NCI-H748 treated with DMSO at 0.1 percent for 48 hours (cell line): ENCODE data around the gene TWNK.

Experiments used
- DNase-seq: peaks from one replicate; lab custom pipeline; 2025; lab: John Stamatoyannopoulos, UW

The TWNK gene

DNA sequence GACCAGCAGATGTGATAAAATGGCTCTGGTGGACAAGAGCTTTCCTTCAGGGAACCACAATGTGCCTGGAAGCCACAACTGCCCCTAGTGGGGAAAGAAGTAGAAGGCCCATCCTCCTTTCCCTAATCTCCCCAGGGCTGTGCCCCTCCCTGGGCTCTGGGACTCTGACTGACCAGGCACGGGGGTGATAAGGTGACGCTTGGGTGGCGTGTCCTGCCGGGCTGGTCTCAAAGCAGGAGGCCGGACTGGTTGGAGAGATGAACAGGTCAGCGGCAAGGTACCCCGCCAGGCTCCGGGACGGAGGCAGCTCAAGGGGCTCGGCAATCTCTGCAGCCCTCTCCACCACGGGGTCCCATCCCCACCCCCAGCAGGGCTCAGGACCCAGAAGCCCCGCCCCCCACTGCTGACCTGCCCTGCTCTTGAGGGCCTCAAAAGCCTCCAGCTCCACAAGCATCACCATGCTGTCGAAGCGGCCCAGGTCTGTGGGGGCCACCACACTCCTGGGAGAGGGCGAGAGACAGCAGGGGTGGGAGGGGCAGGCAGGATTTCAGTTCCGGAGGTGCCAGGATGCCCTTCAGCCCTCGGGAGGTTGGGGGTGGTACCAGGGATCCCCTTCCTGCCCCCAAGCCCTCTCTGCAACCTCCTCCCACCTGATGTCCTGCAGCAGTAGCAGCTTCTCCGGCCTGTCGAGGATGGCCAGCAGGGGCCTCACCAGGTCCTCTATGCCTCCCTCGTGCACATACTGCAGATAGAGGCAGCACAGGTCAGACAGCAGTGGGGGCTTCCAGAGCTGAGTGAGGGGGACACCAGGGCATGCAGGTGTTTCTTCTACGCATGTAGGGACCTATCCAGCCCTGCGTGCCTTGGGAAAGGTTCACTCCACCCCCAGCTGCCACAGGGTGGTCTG is 24.4 kb downstream of the TWNK start:
- no peak for DNase-seq

DNA sequence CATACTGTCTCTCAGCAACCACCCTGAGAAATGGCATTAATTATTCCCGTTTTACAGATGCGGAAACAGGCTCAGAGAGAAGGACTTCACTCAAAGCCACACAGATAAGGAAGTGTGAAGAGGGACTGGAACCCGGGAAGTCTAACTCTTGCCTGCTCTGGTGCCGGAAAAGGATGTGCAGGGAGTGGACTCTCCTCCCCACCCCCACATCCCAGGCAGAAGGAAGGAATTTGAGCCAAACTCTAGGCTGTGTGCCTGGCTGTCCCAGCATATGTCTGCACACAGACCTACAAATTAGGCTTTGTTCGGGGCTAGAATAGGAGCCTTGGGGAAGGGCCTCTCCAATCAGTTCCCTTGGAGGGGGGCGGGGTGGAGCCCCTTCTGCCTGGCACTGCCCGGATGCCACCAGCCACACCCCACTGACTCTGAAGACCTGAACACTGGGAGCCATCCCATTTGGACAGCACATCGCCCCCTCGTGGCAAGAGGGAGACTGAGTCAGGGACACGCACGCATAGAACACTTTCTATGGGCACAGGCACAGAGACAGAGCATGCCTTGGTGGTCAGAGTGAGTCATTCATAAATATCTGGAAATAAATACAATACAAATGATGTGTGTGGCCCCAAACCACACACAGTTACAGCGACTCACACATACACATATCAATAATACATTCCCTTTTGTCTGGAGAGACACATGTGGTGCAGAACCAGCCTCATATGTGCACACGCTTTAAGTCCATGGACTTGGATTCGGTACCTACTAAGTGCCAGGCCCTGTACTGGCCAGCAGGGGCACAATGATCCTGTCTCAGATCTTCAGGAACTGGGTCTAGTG is 25.4 kb downstream of the TWNK start:
- DNase-seq = peak; percentile 71

DNA sequence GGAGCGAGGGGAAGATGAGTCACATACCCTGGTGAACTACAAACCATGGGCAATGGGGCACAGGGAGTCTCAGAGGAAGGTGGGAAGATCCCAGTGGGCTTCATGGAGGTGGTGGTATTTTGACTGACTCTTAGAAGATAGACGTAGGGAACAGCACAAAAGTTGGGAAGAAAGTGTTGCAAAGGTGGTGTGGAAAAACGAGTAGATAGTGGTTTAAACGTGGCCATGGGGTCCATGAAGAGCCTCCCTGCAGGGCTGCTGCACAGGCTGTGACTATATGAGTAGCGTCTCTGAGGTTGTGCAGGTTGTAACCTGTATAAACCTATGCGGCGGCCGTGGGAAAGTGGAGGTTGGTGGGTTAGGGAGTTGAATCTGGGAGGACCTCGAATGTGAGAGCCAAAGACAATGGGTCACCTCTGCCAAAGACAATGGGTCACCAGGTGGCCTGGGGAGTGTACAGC is 26.1 kb downstream of the TWNK start:
- no peak for DNase-seq

DNA sequence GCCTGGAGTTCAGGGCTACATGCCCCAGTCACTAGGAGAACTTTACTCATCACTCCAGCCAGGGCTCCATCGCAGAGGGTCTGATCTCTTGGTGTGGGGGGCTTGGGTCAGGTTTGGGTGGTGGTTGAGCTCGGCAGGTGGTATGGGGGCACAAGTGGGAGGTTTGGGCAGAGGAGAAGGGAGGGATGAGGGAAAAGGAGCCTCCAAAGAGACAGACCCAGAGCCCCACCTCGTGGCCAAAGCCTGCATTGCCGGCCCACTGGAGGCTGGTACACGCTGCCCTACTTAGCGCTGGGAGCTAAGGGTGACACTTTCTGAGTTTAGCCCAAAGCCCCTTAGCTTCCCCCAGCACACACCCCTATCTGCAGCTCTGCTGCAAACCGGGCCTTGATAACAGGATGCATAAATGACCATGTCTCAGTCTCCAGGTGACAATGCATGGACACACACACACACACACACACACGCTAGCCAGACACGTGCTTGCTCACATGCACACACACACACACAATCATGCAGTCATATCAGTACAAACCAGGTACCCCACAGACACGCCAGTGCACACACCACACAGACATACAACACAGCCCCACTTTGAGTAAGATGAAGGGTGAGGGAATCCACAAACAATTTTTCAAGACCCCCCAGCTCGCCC is 27.0 kb downstream of the TWNK start:
- peak; percentile 9 for DNase-seq

DNA sequence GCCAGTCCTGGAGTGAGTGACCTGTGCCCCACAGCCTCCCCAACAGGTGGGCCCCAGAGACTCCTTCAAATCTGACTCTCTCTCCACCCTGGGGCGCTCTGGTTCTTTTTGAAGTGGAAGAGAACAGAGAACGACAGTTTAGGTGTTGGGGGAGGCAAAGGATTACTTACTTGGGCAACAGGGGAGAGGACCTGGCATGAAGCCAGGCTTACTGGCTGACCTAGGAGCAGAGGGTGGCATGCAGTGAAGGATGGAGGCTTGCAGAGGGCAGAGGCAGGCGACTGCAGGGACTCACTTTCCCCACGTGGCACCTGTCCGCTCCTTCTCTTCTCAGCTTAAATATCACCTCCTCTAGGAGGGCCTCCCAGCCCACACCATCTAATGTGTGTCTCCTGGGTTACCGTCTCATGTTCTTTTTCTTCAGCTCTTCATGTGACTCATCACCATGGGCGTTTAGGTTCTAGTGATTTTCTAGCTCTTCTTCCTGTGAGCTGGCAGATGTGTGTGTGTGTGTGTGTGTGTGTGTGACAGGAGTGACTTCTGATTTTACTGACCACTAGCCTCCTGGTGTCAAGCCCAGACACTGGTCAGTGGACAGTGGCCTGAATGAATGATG is 27.7 kb downstream of the TWNK start:
- DNase-seq = no peak

DNA sequence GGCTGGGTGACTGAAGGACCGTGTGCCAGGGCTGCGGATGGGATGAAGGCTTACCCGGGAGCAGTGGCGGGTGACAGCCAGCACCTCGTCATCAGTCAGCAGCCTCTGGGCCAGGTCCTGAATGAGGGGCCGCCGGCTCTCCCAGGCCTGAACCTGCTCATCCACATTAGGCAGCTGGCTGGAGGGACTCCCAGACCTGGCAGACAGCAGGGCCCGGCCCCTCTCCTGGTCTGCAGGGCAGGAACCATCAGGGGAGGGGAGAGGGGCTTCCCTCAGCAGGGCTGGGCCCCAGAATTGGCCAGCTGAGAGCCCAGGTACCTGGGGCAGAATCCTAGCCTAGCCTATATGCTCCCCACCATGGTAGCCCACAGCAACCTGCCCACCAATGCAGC is 28.2 kb downstream of the TWNK start:
- no peak for DNase-seq

DNA sequence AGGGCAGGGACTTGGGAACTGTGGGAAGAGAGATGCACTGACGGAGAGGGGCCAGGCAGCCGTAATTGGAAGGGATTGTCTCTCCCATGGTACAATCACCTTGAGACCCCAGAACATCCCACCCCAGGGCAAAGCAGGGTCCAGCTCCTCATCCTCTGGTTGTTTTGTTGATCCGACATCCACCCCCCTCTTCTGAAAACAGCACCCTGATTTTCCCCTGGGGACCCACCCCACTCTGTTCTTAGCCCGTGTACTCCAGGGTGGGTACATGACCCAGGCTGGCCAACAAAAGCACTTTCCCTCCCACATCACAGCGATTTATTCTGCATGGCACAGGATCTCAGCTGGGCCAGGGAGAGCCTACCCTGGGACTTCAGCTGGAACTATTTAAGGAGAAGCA is 29.5 kb downstream of the TWNK start:
- DNase-seq = no peak

DNA sequence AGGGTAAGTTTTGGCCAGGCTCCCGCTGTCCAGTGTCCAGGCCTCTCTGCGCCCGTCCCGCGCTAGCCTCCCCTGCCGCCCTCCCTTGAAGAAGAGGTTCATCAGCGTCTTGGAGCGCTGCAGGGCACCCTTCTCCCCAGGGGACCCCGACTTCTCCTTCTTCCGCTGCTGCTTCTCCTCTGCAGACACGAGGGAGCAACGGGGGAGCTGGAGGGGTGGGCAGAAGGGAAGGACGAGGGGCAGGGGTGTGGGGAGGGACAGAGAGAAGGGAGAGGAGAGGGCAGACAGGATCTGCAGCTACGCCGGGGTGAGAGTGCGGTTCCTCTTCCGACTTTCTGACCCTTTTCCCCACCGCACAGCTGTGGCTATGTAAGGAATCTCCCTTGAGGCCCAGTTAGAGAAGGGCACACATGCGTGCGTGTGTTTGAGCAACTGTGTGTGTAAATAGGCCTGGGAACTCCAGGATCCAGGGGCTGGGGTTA is 30.8 kb downstream of the TWNK start:
- no peak for DNase-seq

DNA sequence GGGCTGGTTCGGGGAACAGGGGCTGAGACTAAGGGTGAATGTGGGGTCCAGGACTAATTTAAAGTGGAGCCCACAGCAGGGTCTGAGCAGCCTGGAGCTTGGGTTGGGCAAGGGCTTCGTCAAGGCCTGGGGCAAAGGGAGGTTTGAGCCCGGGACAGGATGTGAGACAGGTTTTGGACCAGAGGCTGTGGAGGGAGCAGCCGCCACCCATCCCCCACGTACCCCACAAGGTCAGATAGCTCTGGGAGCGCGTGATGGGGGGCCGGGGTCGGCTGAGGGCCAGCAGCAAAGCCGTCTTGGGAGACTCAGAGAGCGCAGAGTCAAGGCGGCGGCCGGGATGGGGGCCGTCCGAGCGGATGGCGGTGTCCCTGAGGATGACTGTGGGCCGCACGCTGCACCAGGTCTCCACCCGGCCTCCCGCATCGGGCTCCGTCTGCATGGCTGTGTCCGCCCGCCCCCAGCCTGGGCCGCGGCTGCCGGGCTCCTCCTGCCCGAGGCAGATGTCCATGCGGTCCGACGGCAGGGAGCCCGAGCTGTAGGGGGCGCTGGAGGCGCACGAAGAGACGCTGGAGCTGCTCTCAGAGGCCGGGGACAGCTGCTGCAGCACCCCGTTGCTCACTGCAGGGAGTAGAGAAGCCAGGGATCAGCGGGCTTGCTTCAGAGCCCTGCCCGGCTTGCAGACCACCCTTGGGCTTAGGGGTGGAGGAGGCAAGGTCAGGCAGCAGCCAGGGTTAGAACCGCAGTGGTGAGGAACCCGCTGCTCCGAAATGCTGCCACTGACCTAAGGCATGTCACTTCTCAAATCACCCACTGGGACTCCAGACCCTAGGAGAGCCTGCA is 31.5 kb downstream of the TWNK start:
- DNase-seq = peak; percentile 44

DNA sequence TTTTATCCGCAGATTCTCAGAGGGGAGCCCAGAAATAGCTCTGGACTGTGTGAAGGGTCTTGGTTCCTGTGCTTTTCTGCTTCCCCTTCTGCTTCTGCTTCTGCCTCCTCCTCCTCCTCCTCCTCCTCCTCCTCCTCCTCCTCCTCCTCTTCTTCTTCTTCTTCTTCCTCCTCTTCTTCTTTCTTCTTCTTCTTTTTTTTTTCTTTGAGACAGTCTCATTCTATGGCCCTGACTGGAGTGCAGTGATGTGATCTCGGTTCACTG is 32.0 kb downstream of the TWNK start:
- no peak for DNase-seq

DNA sequence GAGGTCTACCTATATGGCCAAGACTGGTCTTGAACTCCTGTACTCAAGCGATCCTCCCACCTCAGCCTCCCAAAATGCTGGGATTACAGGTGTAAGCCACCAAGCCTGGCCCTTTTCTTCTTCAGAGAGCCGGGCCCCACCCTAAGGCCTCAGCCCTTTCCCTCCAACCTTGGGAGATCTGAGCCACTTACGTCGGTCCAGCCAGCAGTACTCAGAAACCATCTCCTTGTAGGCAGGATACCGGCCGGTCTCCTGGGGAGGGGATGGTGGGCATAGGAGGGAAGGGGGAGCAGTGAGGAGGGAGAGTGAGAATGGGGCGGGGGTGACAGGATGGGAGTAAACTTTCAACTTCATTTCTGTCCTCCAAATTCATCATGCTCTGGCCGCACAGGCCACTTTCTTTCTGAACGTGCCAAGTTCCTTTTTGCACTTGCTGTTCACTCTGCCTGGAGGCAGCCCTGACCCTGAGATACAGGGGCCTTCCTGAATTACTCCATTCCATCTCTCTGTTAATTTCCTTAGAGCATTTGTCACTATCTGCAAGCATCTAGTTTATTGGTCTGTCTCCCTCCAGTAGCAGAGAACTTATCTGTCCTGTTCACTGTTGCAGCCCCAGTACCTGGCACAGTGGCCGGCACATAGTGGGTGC is 33.2 kb downstream of the TWNK start:
- no peak for DNase-seq

DNA sequence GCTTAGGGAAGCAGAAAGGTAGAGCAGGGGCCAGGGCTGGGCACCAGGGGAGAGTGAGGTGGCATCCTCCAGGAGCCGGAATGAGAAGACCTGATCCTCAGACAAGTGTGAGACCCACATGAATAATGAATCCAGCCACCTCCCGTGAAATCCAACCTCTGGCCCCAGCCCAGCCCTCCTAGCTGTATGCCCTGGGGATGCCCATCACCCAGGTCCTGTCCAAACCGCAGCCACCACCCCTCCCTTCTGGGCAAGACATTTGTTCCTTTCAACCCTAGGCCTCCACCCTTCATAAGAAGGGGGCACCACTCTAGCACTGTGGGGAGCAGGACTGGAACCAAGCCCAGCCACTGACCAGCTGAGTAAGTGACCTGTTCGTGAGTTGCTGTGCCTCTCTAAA is 33.9 kb downstream of the TWNK start:
- no peak for DNase-seq

DNA sequence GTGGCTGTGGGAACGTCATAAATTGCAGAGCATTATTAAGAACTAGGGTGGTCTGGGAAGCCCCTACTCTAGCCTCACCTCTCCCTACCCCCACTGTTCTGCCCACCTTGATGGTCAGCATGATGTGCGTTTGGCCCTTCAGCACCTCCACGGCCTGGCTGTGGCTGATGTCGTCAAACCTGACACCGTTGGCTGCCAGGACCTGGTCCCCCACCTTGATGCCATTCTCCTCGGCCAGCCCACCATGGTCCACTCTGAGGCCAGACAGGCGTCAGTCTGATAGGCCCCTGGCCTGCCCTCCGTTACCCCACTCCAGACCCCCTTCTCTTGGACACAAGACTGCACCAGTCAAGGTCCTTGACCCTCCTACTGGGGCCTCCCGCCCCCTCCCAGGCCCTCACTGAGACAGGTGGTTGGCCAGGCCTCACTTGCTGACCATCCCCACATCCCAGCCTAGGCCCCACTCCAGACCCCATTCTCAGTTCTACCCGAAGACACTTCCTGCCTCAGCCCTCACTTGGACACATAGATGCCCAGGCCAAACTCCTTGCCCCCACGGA is 34.4 kb downstream of the TWNK start:
- no peak for DNase-seq

DNA sequence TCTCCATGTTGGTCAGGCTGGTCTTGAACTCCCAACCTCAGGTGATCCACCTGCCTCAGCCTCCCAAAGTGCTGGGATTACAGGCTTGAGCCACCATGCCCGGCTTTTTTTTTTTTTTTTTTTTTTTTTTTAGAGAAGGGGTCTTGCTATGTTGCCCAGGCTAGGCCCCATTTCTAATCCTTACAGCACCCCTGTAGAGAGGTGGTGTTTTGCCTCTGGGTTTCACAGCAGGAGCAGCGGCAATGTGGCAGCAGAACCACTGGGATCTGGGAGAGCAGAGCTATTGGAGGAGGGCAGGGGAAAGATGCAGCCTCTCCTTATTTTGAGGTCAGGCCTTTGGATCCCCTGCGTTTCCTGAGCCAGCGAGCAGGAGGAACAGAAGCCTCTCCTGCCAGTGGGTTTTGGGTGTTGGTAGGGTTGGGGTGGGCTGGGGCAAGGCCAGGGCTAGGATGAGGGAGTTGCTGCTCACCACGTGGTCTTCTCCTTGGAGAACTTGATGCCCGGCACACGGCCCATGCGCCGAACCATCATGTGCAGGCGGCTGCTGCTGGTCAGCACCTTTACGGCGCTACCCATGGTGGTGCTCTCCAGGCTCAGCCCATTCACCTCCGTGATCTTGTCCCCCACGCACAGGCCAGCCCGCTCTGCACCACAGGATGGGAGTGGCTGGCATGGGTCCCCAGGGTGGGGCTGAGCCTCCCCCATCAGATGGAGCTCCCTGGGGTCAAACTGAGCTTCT is 35.8 kb downstream of the TWNK start:
- no peak for DNase-seq

DNA sequence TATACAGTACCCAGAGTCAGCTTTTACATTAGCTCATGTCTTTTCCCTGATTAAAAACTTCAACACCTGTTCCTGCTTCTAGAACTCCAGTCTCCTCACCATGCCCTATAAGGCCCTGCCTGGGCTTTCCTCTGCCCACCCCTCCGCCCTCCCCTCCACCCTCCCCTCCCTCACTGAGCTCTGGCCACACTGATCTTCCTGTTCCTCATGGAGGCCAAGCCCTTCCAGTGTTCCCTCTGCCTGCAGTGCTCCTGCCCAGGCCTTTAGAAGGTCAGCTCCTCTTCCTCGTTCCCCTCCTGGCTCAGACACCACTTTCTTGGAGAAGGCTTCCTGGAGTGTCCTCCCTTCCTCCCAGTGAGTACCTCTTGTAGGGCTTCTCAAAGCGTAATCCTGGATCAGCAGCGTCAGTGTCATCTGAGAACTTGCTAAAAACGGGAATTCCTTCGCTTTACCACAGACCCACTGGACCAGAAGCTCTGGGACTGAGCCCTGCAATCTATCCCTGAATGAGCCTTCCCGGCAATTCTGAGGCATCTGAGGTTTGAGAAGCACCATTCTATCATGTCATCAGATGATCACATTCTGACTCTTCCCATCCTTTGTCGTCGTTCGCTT is 39.9 kb downstream of the TWNK start:
- DNase-seq = no peak

DNA sequence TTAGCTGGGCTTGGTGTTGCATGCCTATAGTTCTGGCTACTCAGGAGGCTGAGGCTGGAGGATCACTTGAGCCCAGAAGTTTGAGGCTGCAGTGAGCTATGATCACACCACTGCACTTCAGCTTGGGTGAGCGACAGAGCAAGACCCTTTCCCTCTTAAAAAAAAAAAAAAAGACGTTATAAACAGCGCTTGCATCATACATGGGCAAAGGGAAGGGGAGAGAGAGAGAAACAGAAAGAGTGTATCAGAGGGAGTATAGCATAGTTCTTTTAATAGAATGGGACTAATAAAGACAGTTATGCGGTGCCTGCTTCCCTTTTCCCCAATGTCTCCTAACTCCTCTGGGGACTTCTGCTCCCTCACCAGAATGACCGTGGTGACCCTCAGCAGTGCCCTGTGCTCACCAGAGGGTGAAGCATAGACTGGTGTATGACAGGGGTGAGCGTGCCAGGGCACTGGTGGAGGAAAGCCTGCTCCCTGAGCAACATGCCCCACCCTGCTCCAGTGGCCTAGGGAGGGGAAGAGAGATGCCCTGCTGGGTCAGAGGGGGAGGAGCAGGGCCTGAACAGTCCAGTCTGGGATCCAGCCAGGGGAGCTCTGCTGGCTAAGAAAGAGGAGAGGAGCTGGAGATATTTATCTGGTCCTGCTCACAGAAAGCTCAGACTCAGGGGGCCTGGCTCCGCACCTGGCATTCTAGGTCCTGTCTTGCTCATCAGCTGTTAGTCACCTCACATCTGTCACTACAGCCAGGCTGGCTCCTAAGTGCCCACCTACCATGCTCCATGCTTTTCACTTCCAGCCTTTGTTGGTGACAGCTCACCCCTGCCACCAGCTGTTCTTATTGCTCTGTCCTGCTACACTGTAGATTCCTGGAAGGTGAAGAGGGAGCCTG is 41.3 kb downstream of the TWNK start:
- DNase-seq = no peak

DNA sequence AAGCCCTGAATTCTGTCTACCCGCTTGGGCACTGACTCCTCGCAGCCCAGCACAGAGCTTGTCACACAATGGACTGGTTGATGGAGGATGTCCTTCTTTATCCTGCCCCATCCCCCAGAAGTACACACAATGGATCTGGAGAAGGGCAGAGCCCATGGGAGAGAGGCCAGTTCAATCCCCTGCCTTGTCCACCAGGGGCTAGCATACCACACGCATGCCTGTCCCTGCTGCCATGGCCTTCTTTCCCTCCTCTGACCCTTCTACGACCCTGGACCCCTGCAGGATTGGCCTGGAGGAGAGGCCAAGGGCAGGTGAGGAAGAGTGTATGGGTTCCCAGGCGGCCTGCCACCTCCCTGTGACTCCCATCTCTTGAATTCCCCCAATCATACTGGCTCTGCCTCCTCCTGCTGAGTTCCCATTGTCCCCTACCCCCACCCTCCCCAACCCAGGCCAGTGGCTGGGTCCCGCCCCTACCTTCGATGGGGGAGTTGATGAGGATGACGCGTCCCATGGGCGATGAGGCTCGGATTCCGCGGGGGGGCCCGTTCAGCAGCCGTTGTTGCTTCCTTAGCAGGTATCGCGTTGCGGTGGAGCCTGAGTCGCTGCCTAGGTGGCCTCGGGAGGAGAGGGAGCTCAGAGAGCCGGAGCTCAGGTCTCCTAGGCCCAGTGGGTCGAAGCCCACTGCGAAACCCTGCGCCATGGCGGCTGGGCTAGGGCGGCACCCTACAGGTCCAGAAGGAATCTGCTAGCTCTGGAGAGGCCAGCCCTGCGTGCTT is 42.4 kb downstream of the TWNK start:
- DNase-seq = no peak
